ENCODE measurements around the gene ADCY3.

GRCh38 chr2:24871852-24872333 lies 48.1 kb downstream of the ADCY3 start:
- TF ChIP-seq, protein P1, sequence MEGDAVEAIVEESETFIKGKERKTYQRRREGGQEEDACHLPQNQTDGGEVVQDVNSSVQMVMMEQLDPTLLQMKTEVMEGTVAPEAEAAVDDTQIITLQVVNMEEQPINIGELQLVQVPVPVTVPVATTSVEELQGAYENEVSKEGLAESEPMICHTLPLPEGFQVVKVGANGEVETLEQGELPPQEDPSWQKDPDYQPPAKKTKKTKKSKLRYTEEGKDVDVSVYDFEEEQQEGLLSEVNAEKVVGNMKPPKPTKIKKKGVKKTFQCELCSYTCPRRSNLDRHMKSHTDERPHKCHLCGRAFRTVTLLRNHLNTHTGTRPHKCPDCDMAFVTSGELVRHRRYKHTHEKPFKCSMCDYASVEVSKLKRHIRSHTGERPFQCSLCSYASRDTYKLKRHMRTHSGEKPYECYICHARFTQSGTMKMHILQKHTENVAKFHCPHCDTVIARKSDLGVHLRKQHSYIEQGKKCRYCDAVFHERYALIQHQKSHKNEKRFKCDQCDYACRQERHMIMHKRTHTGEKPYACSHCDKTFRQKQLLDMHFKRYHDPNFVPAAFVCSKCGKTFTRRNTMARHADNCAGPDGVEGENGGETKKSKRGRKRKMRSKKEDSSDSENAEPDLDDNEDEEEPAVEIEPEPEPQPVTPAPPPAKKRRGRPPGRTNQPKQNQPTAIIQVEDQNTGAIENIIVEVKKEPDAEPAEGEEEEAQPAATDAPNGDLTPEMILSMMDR (conservative IDR thresholded peaks at IDR 0.05), result no peak
- no peak for TF ChIP-seq ZFX (IDR thresholded peaks at IDR 0.05)

Data from C4-2B (cell line).